Sigmoid colon (tissue), 7 donors: Measurements from ENCODE around the gene SRGAP1. TPM values are rescaled to one million over a fixed set of nuclear protein-coding genes. Genes with fewer than 3 reads are reported as not detected.

Source experiments
- DNase-seq: peaks from one replicate; pipeline ENCODE4 v3.0.0-alpha.2; 2019
- H3K27ac ChIP-seq, 4 donors: fragments of 200-600 bp; sonication (generic); one replicate each; pipeline ENCODE4 v1.5.1; 2016 to 2019; ENCODE audit warnings: mild to moderate bottlenecking in 1 of 4
- H3K27me3 ChIP-seq, 3 donors: fragments of 200-600 bp; sonication (generic); one replicate each; pipeline ENCODE4 v1.5.1; 2019; ENCODE audit warnings: mild to moderate bottlenecking in 1 of 3
- H3K36me3 ChIP-seq, 4 donors: fragments of 200-600 bp; sonication (generic); one replicate each; pipeline ENCODE4 v1.5.1; 2016 to 2019
- H3K4me1 ChIP-seq, 4 donors: fragments of 200-600 bp; sonication (generic); one replicate each; pipeline ENCODE4 v1.5.1; 2017 to 2019
- H3K4me3 ChIP-seq, 4 donors: fragments of 200-600 bp; sonication (generic); one replicate each; pipeline ENCODE4 v1.5.1; 2017 to 2019; ENCODE audit warnings: mild to moderate bottlenecking in 2 of 4, moderate library complexity in 1 of 4
- H3K9me3 ChIP-seq, 4 donors: fragments of 200-600 bp in 3 of 4; sonication (generic) in 3 of 4; one replicate each; pipeline versions ENCODE4 v1.5.1 to v1.6.1; 2013 to 2019
- EP300 ChIP-seq, 4 donors: sonication (generic); formaldehyde crosslinking; IDR thresholded peaks; one replicate each; pipeline ENCODE4 v1.6.1; 2017; ENCODE audit warnings: antibody characterized with exemption in 4 of 4
- POLR2A ChIP-seq, 2 donors: fragments of 450-650 bp; IDR thresholded peaks; one replicate each; pipeline ENCODE4 v1.6.1; 2016; ENCODE audit warnings: antibody characterized with exemption in 2 of 2, mild to moderate bottlenecking in 2 of 2, moderate library complexity in 2 of 2
- POLR2AphosphoS5 ChIP-seq, 4 donors: sonication (generic); formaldehyde crosslinking; IDR thresholded peaks; one replicate each; pipeline ENCODE4 v1.6.1; 2017; ENCODE audit warnings: antibody characterized with exemption in 4 of 4
- WGBS, 2 donors: extraction: QIAGEN DNeasy Blood & Tissue Kit; methylation state at CpG; one replicate each; pipeline ENCODE4 v1.1.7; 2013; 5-methylcytosine and 5-hydroxymethylcytosine counted together
- intact Hi-C: fragments of 100-400 bp; cut with DNase I; formaldehyde crosslinking; loops from one replicate; pipeline ENCODE4 v1.15.1; 2023
- polyA plus RNA-seq, 3 donors: library from polyadenylated mRNA; stranded (reverse); fragments of 200-250 nt; gene quantifications; one replicate each; pipeline ENCODE4 v1.2.3, GENCODE V29; 2013
- total RNA-seq, 4 donors: library from RNA; depleted of rRNA; stranded (reverse); fragments of >200 nt; gene quantifications; one replicate each; pipeline ENCODE4 v1.1.0, GENCODE V29; 2016
- TF ChIP-seq, protein P1 (sequence below), 4 experiments: fragments of 450-650 bp in 3 of 4; fragments of 200-600 bp in 1 of 4; IDR thresholded peaks; one replicate each; pipeline ENCODE4 v1.5.1; 2016 to 2019; ENCODE audit warnings: antibody characterized with exemption in 4 of 4, mild to moderate bottlenecking in 3 of 4, moderate library complexity in 2 of 4
- donor health status: healthy with polysubstance abuse.
- donor health status: Bipolar disorder and iron deficiency.
- donor health status: healthy.

Gene SRGAP1
- total and polyA plus RNA-seq, 7 donors: 2.4 to 16.3 (median 5.4) TPM

DNA sequence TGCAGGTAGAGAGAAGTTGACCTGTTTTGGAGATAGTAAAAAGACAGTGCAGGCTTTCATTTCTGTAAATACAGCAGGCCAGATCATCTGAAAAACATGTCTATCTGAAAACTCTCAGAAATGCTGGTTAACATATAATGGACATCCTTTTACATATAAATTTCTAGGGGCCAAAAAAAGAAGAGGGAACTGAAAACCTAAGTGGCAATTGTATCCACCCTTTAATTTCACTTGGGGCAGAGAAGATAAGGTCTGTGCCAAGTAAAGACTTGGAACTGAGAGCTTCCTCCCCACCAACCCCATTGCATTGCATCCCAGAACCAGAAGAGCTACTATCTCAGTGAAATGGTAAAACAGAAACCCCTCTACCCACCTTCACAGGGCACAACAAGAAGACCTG lies 141.0 kb downstream of the SRGAP1 start:
- H3K9me3 ChIP-seq: no peaks in the 10 kb centered on the region
- peaks cover 0 to 37% (median 26%) of the 10 kb centered on the region in 4 donors for H3K4me1 ChIP-seq
- no peak overlapping the region for H3K27ac ChIP-seq
- no peaks in the 10 kb centered on the region for H3K27me3 ChIP-seq
- DNase-seq: no peak
- H3K4me3 ChIP-seq: no peak overlapping the region
- TF ChIP-seq POLR2A (IDR thresholded peaks at IDR 0.05): no peak
- TF ChIP-seq POLR2AphosphoS5 (IDR thresholded peaks at IDR 0.05): no peak
- no peak for TF ChIP-seq EP300 (IDR thresholded peaks at IDR 0.05)
- TF ChIP-seq, protein P1, sequence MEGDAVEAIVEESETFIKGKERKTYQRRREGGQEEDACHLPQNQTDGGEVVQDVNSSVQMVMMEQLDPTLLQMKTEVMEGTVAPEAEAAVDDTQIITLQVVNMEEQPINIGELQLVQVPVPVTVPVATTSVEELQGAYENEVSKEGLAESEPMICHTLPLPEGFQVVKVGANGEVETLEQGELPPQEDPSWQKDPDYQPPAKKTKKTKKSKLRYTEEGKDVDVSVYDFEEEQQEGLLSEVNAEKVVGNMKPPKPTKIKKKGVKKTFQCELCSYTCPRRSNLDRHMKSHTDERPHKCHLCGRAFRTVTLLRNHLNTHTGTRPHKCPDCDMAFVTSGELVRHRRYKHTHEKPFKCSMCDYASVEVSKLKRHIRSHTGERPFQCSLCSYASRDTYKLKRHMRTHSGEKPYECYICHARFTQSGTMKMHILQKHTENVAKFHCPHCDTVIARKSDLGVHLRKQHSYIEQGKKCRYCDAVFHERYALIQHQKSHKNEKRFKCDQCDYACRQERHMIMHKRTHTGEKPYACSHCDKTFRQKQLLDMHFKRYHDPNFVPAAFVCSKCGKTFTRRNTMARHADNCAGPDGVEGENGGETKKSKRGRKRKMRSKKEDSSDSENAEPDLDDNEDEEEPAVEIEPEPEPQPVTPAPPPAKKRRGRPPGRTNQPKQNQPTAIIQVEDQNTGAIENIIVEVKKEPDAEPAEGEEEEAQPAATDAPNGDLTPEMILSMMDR (IDR thresholded peaks at IDR 0.05): no peak
- intact Hi-C loops: loop anchor here (10.0 kb wide), 1 partner anchor 199 kb away; no protein-coding TSS in a partner anchor
- H3K36me3 ChIP-seq: no peaks in the 10 kb centered on the region

DNA sequence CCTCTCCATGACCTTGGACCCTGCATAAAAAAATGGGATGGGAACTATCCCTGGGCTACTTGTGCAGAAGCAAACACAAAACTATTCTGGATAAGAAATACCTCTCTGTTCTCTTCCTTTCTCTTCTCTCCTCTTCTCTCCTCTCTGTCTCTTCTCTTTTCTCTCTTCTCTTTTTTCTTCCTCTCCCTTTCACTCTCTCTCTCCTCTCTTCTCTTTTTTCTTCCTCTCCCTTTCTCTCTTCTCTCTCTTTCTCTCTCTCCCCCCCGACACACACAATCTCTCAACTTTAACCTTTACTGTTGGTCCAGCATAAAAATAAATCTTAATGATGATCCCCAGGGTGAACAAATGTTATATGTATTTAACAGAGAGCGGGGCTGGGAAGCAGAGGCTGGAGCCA lies 141.4 kb downstream of the SRGAP1 start:
- WGBS, 2 donors: 93% methylated on average over 2 of the region's 2 CpGs
- H3K9me3 ChIP-seq: no peaks in the 10 kb centered on the region
- H3K4me3 ChIP-seq: no peak overlapping the region
- DNase-seq: no peak
- no peaks in the 10 kb centered on the region for H3K27me3 ChIP-seq
- H3K4me1 ChIP-seq: peaks cover 0 to 41% (median 30%) of the 10 kb centered on the region in 4 donors
- no peaks in the 10 kb centered on the region for H3K36me3 ChIP-seq
- no peak for TF ChIP-seq POLR2A (IDR thresholded peaks at IDR 0.05)
- TF ChIP-seq POLR2AphosphoS5 (IDR thresholded peaks at IDR 0.05): no peak
- no peak for TF ChIP-seq EP300 (IDR thresholded peaks at IDR 0.05)
- TF ChIP-seq, protein P1 (IDR thresholded peaks at IDR 0.05): no peak
- intact Hi-C loops: loop anchor here (10.0 kb wide), 1 partner anchor 199 kb away; no protein-coding TSS in a partner anchor
- H3K27ac ChIP-seq: no peak overlapping the region

DNA sequence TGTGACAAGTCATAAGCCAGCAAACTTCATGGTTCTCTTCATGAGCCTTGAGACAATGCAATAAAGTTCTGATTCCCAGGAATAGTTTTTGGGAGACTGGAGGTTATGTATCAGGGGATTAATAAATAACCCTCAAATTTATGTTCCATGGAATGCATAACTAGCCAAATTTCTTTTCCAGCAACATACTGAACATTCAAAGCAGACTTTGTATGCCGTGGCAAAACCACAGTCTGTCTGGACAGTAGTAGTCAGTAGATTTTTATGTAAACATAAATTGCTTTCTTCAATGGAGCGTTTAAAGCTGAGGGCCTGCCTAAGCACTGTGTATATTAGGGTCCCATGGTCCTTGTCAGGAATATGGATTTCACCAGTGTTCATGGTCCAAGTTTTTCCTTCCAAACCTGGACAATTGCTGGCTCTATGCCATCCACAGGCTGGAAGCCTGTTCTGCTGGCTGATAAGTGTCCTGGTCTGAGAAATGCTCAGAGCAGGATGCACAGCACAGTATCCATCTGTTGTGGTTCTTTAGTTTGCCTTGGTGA lies 144.9 kb downstream of the SRGAP1 start:
- Histone ChIP-seq H3K27ac (peak overlapping the region; percentile 26 to 59 (median 30)), H3K9me3 (no peaks in the 10 kb centered on the region), H3K4me1 (peaks cover 0 to 35% (median 31%) of the 10 kb centered on the region in 4 donors), H3K36me3 (no peaks in the 10 kb centered on the region), H3K4me3 (no peak overlapping the region), H3K27me3 (no peaks in the 10 kb centered on the region)
- intact Hi-C loops: loop anchor here (10.0 kb wide), 1 partner anchor 195 kb away; no protein-coding TSS in a partner anchor
- no peak for DNase-seq
- 69 to 74% methylated on average over 2 of the region's 2 CpGs for WGBS, 2 donors
- TF ChIP-seq POLR2A (IDR thresholded peaks at IDR 0.05): no peak
- no peak for TF ChIP-seq EP300 (IDR thresholded peaks at IDR 0.05)
- peak in 1 of 4 donors; percentile 3 for TF ChIP-seq POLR2AphosphoS5 (IDR thresholded peaks at IDR 0.05)

DNA sequence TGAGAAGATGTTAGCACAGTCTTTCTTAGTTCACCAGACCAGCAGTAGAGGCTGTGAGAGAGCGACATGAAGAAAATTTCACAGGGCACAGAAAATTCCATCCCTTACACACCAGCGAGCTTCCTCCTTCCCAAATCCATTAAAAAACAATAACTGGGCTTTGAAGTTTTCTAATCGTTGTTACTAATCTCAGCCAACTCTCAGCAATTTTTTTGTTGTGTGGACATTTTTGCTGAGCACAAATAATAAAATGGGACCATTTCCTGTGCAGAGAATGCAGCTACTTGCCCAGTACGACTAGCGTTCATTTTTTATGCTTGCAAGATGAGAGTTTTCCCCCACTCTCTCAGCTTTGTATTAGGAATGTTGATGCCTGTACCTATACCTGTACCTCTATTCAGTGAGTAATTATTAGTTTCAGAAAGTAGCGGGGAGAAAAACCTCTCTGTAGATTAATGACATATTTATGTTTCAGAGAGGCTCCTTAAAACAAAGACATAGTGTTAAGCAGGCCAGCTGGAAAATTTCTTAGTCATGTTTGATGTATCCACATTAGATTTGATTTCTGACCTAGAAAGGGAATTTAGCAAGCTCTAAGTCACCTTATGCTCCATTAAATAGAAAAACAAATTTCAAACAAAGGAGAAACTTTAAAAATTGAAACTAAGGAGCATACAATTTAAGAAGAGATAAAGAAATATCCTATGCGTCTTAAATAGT lies 146.5 kb downstream of the SRGAP1 start:
- Histone ChIP-seq H3K4me1 (peaks cover 0 to 40% (median 31%) of the 10 kb centered on the region in 4 donors), H3K27ac (peak overlapping the region in 1 of 4 donors; percentile 61), H3K36me3 (no peaks in the 10 kb centered on the region), H3K9me3 (no peaks in the 10 kb centered on the region), H3K27me3 (no peaks in the 10 kb centered on the region), H3K4me3 (no peak overlapping the region)
- intact Hi-C loops: loop anchor here (5.0 kb wide), 1 partner anchor 149 kb away; the partner anchor contains the start of gene SRGAP1
- TF ChIP-seq POLR2A (IDR thresholded peaks at IDR 0.05) (no peak), EP300 (IDR thresholded peaks at IDR 0.05) (no peak), POLR2AphosphoS5 (IDR thresholded peaks at IDR 0.05) (no peak)
- TF ChIP-seq, protein P1 (IDR thresholded peaks at IDR 0.05): no peak
- WGBS, 2 donors: 87 to 89% methylated on average over 7 of the region's 7 CpGs
- no peak for DNase-seq

DNA sequence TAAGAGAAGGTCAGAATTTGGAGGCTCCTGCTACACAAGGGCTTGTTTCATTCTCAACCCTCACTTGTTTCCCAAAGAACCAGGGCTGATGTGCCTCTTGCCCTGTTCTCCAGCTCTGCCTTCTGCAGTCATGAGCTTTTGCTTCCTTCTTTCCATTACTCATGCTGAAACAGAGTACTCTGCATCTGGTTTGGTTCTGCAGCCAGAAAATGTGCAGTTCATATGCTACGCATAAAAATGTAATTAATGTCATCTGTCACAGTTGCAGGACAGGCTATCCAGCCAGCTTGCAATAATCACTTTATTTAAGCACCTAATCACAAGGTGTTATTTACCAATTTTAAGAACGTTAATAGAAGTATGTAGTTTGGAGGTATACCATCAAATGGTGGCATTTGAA lies 150.2 kb downstream of the SRGAP1 start:
- intact Hi-C loops: loop anchor here (5.0 kb wide), 1 partner anchor 152 kb away; the partner anchor contains the start of gene SRGAP1
- 81 to 91% methylated on average over 2 of the region's 2 CpGs for WGBS, 2 donors
- Histone ChIP-seq H3K27me3 (no peaks in the 10 kb centered on the region), H3K9me3 (no peaks in the 10 kb centered on the region), H3K4me3 (no peak overlapping the region), H3K4me1 (peaks cover 0 to 24% (median 20%) of the 10 kb centered on the region in 4 donors), H3K27ac (no peak overlapping the region), H3K36me3 (no peaks in the 10 kb centered on the region)
- TF ChIP-seq, protein P1 (IDR thresholded peaks at IDR 0.05): no peak
- TF ChIP-seq POLR2AphosphoS5 (IDR thresholded peaks at IDR 0.05): no peak
- TF ChIP-seq POLR2A (IDR thresholded peaks at IDR 0.05): no peak
- no peak for TF ChIP-seq EP300 (IDR thresholded peaks at IDR 0.05)
- no peak for DNase-seq
